Hepatocyte (in vitro differentiated cells): Measurements from ENCODE around the gene TRIM29. TPM values are rescaled to one million over a fixed set of nuclear protein-coding genes. Genes with fewer than 3 reads are reported as not detected.

Experiments used
- DNase-seq: peaks from one replicate; pipeline ENCODE4 v3.0.0-alpha.2; 2016; ENCODE audit warnings: low spot score
- H2AFZ ChIP-seq: fragments of 200-600 bp; sonication (generic); 2 replicates; pipeline ENCODE4 v1.6.0; 2016; ENCODE audit warnings: antibody characterized with exemption, mild to moderate bottlenecking
- H3K27ac ChIP-seq: fragments of 200-600 bp; sonication (generic); 2 replicates; pipeline ENCODE4 v1.5.1; 2016; ENCODE audit warnings: mild to moderate bottlenecking
- H3K27me3 ChIP-seq: fragments of 200-600 bp; sonication (generic); 2 replicates; pipeline ENCODE4 v1.6.1; 2016
- H3K36me3 ChIP-seq: fragments of 200-600 bp; sonication (generic); replicated peaks from 2 replicates; pipeline ENCODE4 v1.5.1; 2016; ENCODE audit warnings: low read depth; ENCODE audit not compliant: insufficient read depth
- H3K4me1 ChIP-seq: fragments of 200-600 bp; sonication (generic); 2 replicates; pipeline ENCODE4 v1.5.1; 2016; ENCODE audit warnings: mild to moderate bottlenecking, moderate library complexity; ENCODE audit not compliant: insufficient read depth
- H3K4me2 ChIP-seq: fragments of 200-600 bp; sonication (generic); 2 replicates; pipeline ENCODE4 v1.6.0; 2016
- H3K4me3 ChIP-seq: fragments of 200-600 bp; sonication (generic); 2 replicates; pipeline ENCODE4 v1.5.1; 2016; ENCODE audit warnings: mild to moderate bottlenecking
- H3K79me2 ChIP-seq: fragments of 200-600 bp; sonication (generic); 2 replicates; pipeline ENCODE4 v1.6.0; 2017; ENCODE audit warnings: mild to moderate bottlenecking
- H3K9me2 ChIP-seq: fragments of 200-600 bp; sonication (generic); replicated peaks from 2 replicates; pipeline ENCODE4 v1.6.0; 2017; ENCODE audit warnings: mild to moderate bottlenecking; ENCODE audit not compliant: insufficient read depth
- H3K9me3 ChIP-seq: fragments of 200-600 bp; sonication (generic); 2 replicates; pipeline ENCODE4 v1.5.1; 2016; ENCODE audit warnings: low read depth, mild to moderate bottlenecking
- H4K20me1 ChIP-seq: fragments of 200-600 bp; sonication (generic); 2 replicates; pipeline ENCODE4 v1.6.0; 2016; ENCODE audit warnings: mild to moderate bottlenecking; ENCODE audit not compliant: insufficient read depth, poor library complexity, severe bottlenecking
- CTCF ChIP-seq: fragments of 200-600 bp; sonication (generic); IDR thresholded peaks from 2 replicates; pipeline ENCODE4 v1.5.1; 2016; ENCODE audit warnings: antibody characterized with exemption, mild to moderate bottlenecking; ENCODE audit not compliant: poor library complexity
- EZH2 ChIP-seq: fragments of 200-600 bp; sonication (generic); IDR thresholded peaks from 2 replicates; pipeline ENCODE4 v1.6.1; 2016; ENCODE audit warnings: antibody characterized with exemption, mild to moderate bottlenecking, borderline replicate concordance
- EZH2phosphoT487 ChIP-seq: fragments of 200-600 bp; sonication (generic); IDR thresholded peaks from one replicate; pipeline ENCODE4 v1.6.1; 2018; ENCODE audit warnings: antibody characterized with exemption, mild to moderate bottlenecking, low read depth, moderate library complexity; ENCODE audit not compliant: unreplicated experiment, severe bottlenecking
- WGBS: methylation state at CpG from one replicate; pipeline ENCODE4 v1.1.6; 2016; ENCODE audit warnings: low lambda C conversion rate; ENCODE audit errors: missing lambda C conversion rate; 5-methylcytosine and 5-hydroxymethylcytosine counted together
- polyA plus RNA-seq: library from polyadenylated mRNA; unstranded; fragments of >200 nt; fragmentation: Nextera tagmentation; extraction: Ambion mirVana; gene quantifications from 2 replicates; pipeline ENCODE4 v1.2.1, GENCODE V29; 2016
- total RNA-seq: library from RNA; depleted of rRNA; stranded (reverse); fragments of >200 nt; gene quantifications from 2 replicates; pipeline ENCODE4 v1.2.3, GENCODE V29; 2014

The TRIM29 gene
- total and polyA plus RNA-seq, 2 experiments from 2014 or later: 7.7 to 8.5 TPM

- Histone ChIP-seq H3K79me2 (no peaks in the 10 kb centered on the region), H3K36me3 (no peaks in the 10 kb centered on the region), H3K9me2 (no peaks in the 10 kb centered on the region), H3K27me3 (no peaks in the 10 kb centered on the region), H2AFZ (no peak overlapping the region), H3K27ac (no peak overlapping the region), H3K4me3 (no peak overlapping the region), H3K4me2 (no peak overlapping the region), H3K4me1 (peaks cover 5% of the 10 kb centered on the region), H3K9me3 (no peaks in the 10 kb centered on the region), H4K20me1 (no peaks in the 10 kb centered on the region)
- TF ChIP-seq EZH2phosphoT487: no peak
- no peak for TF ChIP-seq CTCF
- no peak for TF ChIP-seq EZH2
- no peak for DNase-seq
- 96% methylated on average over 9 of the region's 9 CpGs for WGBS
These were observed 4.7 kb upstream of the TRIM29 start for GRCh38 chr11:120142441-120143100.

GRCh38 chr11:120141768-120142423 is 4.0 kb upstream of the TRIM29 start:
- Histone ChIP-seq H3K4me2 (no peak overlapping the region), H3K4me3 (no peak overlapping the region), H3K27me3 (no peaks in the 10 kb centered on the region), H3K9me2 (no peaks in the 10 kb centered on the region), H4K20me1 (no peaks in the 10 kb centered on the region), H2AFZ (no peak overlapping the region), H3K79me2 (no peaks in the 10 kb centered on the region), H3K9me3 (no peaks in the 10 kb centered on the region), H3K27ac (no peak overlapping the region), H3K36me3 (no peaks in the 10 kb centered on the region), H3K4me1 (peaks cover 5% of the 10 kb centered on the region)
- DNase-seq: no peak
- no peak for TF ChIP-seq EZH2
- no peak for TF ChIP-seq CTCF
- TF ChIP-seq EZH2phosphoT487: no peak
- 64% methylated on average over 5 of the region's 5 CpGs for WGBS

GRCh38 chr11:120141113-120141767 is 3.3 kb upstream of the TRIM29 start:
- H4K20me1 ChIP-seq: no peaks in the 10 kb centered on the region
- no peaks in the 10 kb centered on the region for H3K9me2 ChIP-seq
- DNase-seq: no peak
- no peaks in the 10 kb centered on the region for H3K36me3 ChIP-seq
- 70% methylated on average over 5 of the region's 5 CpGs for WGBS
- peaks cover 5% of the 10 kb centered on the region for H3K4me1 ChIP-seq
- H3K9me3 ChIP-seq: no peaks in the 10 kb centered on the region
- H3K4me2 ChIP-seq: no peak overlapping the region
- TF ChIP-seq EZH2: no peak
- H2AFZ ChIP-seq: no peak overlapping the region
- H3K27me3 ChIP-seq: no peaks in the 10 kb centered on the region
- no peak overlapping the region for H3K4me3 ChIP-seq
- H3K79me2 ChIP-seq: no peaks in the 10 kb centered on the region
- H3K27ac ChIP-seq: no peak overlapping the region
